Measurements from ENCODE around the gene TSPAN5.

DNA sequence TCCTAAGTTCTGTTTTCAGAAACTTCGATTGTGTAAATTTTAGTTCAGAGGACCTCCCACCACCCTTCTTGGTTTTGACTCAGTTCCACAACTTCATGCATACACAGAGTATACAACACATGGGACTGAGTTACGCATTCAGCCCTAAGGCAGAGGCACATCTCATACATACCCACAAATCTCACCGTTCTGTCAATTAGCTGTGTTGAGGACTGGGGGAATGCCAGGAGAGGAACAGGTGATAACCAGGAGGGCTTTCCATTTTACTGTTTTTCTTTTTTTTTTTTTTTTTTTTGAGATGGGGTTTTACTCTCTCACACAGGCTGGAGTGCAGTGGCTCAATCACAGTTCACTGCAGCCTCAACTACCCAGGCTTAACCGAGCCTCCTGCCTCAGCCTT, 150.2 kb downstream of the TSPAN5 start:
- TF ChIP-seq, protein P1, sequence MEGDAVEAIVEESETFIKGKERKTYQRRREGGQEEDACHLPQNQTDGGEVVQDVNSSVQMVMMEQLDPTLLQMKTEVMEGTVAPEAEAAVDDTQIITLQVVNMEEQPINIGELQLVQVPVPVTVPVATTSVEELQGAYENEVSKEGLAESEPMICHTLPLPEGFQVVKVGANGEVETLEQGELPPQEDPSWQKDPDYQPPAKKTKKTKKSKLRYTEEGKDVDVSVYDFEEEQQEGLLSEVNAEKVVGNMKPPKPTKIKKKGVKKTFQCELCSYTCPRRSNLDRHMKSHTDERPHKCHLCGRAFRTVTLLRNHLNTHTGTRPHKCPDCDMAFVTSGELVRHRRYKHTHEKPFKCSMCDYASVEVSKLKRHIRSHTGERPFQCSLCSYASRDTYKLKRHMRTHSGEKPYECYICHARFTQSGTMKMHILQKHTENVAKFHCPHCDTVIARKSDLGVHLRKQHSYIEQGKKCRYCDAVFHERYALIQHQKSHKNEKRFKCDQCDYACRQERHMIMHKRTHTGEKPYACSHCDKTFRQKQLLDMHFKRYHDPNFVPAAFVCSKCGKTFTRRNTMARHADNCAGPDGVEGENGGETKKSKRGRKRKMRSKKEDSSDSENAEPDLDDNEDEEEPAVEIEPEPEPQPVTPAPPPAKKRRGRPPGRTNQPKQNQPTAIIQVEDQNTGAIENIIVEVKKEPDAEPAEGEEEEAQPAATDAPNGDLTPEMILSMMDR (IDR thresholded peaks at IDR 0.05; ENCODE audit: insufficient read depth, low read length, poor library complexity, severe bottlenecking) = no peak
- no peak for TF ChIP-seq EZH2phosphoT487 (conservative IDR thresholded peaks at IDR 0.05; ENCODE audit: low read length)

All from SU-DHL-6 (cell line).